GM21786 (cell line): ENCODE data around the gene ANO1.

Experiments
- ATAC-seq: cut with Tn5 transposase; IDR thresholded peaks from one replicate; pipeline ENCODE4 v1.9.1; 2021; ENCODE audit not compliant: unreplicated experiment

Gene ANO1

GRCh38 chr11:70111269-70112016 is 33.3 kb downstream of the ANO1 start:
- no peak for ATAC-seq

GRCh38 chr11:70112017-70112434 is 33.9 kb downstream of the ANO1 start:
- ATAC-seq: no peak

GRCh38 chr11:70113801-70114200 is 35.7 kb downstream of the ANO1 start:
- ATAC-seq: no peak

GRCh38 chr11:70115778-70116177 is 37.7 kb downstream of the ANO1 start:
- ATAC-seq: no peak

- no peak for ATAC-seq
These were observed 38.4 kb downstream of the ANO1 start for GRCh38 chr11:70116386-70117065.

- ATAC-seq: no peak
These were observed 39.5 kb downstream of the ANO1 start for GRCh38 chr11:70117567-70118145.

GRCh38 chr11:70118642-70119041 is 40.5 kb downstream of the ANO1 start:
- no peak for ATAC-seq

GRCh38 chr11:70119502-70119901 is 41.4 kb downstream of the ANO1 start:
- ATAC-seq: no peak

- ATAC-seq: no peak
These were observed 42.6 kb downstream of the ANO1 start for GRCh38 chr11:70120674-70121073.

- no peak for ATAC-seq
These were observed 44.5 kb downstream of the ANO1 start for GRCh38 chr11:70122490-70123198.

GRCh38 chr11:70123711-70124110 is 45.6 kb downstream of the ANO1 start:
- no peak for ATAC-seq

- no peak for ATAC-seq
These were observed 46.3 kb downstream of the ANO1 start for GRCh38 chr11:70124321-70125000.

- ATAC-seq: no peak
These were observed 48.4 kb downstream of the ANO1 start for GRCh38 chr11:70126494-70126893.

GRCh38 chr11:70127653-70128434 is 49.7 kb downstream of the ANO1 start:
- ATAC-seq: no peak

- no peak for ATAC-seq
These were observed 50.4 kb downstream of the ANO1 start for GRCh38 chr11:70128435-70128906.

- no peak for ATAC-seq
These were observed 51.0 kb downstream of the ANO1 start for GRCh38 chr11:70129051-70129592.

GRCh38 chr11:70130636-70131035 is 52.5 kb downstream of the ANO1 start:
- ATAC-seq: no peak

- ATAC-seq: no peak
These were observed 53.6 kb downstream of the ANO1 start for GRCh38 chr11:70131606-70132190.

- ATAC-seq: no peak
These were observed 54.5 kb downstream of the ANO1 start for GRCh38 chr11:70132641-70133040.
